HL-60 (cell line): Measurements from ENCODE around the gene BIRC6.

Experiments used
- CTCF ChIP-seq: IDR thresholded peaks from one replicate; pipeline ENCODE4 v1.5.1; 2011; ENCODE audit warnings: low read length, control low read depth, inconsistent platforms; ENCODE audit not compliant: insufficient read depth
- GABPA ChIP-seq: IDR thresholded peaks from 2 replicates; pipeline ENCODE4 v1.6.1; 2012; ENCODE audit warnings: low read depth
- POLR2AphosphoS5 ChIP-seq: IDR thresholded peaks from 2 replicates; pipeline ENCODE4 v1.6.1; 2012; ENCODE audit warnings: low read depth
- REST ChIP-seq: IDR thresholded peaks from 2 replicates; pipeline ENCODE4 v1.6.1; 2012; ENCODE audit warnings: low read depth; ENCODE audit not compliant: insufficient replicate concordance
- SPI1 ChIP-seq: IDR thresholded peaks from 2 replicates; pipeline ENCODE4 v1.6.1; 2012; ENCODE audit warnings: low read depth, mild to moderate bottlenecking, borderline replicate concordance

- no peak for TF ChIP-seq CTCF
- TF ChIP-seq SPI1, result peak; percentile 57; the same call in 1 of the 2 replicates
- TF ChIP-seq POLR2AphosphoS5, result no peak
- no peak for TF ChIP-seq REST
- TF ChIP-seq GABPA, result no peak
These were observed 237.8 kb downstream of the BIRC6 start for GRCh38 chr2:32594573-32594972.
